A549 treated with DMSO at 1 μM for 4 hours (cell line): ENCODE results near the gene WNT7B. TPM values are rescaled to one million over a fixed set of nuclear protein-coding genes. Genes with fewer than 3 reads are reported as not detected.

Experiments
- total RNA-seq: library from RNA; stranded (reverse); fragments of 200-300 nt; extraction: Qiagen RNA extraction; gene quantifications from 5 replicates; pipeline ENCODE4 v1.2.3, GENCODE V29; 2022; ENCODE audit warnings: low read depth

WNT7B gene
- 123 to 151 TPM (median 140 TPM) in 5 replicates for total RNA-seq

GRCh38 chr22:45977003-45977411 lies at the start of gene WNT7B:
TSS of gene WNT7B (minus strand) at chr22:45977162. CDS start at chr22:45976754, 408 bp downstream.

Other genes starting within 250 kb of the WNT7B start
- 1.2 to 2.3 TPM (median 1.7 TPM) in 5 replicates for gene PPARA, start 173.4 kb upstream of the WNT7B start, total RNA-seq